Neutrophil (primary cell): Measurements from ENCODE around the gene SMIM24.

Experiments
- H3K27ac ChIP-seq: fragments of 200-600 bp; sonication (generic); 2 replicates; pipeline ENCODE4 v1.5.1; 2016; ENCODE audit warnings: mild to moderate bottlenecking, moderate library complexity
- H3K27me3 ChIP-seq: fragments of 200-600 bp; sonication (generic); 2 replicates; pipeline ENCODE4 v1.6.0; 2016; ENCODE audit warnings: mild to moderate bottlenecking
- H3K36me3 ChIP-seq: fragments of 200-600 bp; sonication (generic); 2 replicates; pipeline ENCODE4 v1.5.1; 2017
- H3K4me1 ChIP-seq, 2 experiments: fragments of 200-600 bp in 1 of 2; sonication (generic) in 1 of 2; 1 replicate in 1 of 2; 2 replicates in 1 of 2; pipeline versions ENCODE4 v1.5.1 to v1.6.1; 2013 to 2016; ENCODE audit warnings: low read depth in 1 of 2, low read length in 1 of 2, mild to moderate bottlenecking in 1 of 2, moderate library complexity in 1 of 2; ENCODE audit not compliant: control insufficient read depth in 1 of 2, insufficient read depth in 1 of 2
- H3K4me3 ChIP-seq, 2 experiments: fragments of 200-600 bp in 1 of 2; sonication (generic) in 1 of 2; 1 replicate in 1 of 2; 2 replicates in 1 of 2; pipeline ENCODE4 v1.5.1; 2013 to 2016; ENCODE audit warnings: low read depth in 1 of 2, low read length in 1 of 2, mild to moderate bottlenecking in 1 of 2, moderate library complexity in 1 of 2
- H3K9me3 ChIP-seq: fragments of 200-600 bp; sonication (generic); 2 replicates; pipeline ENCODE4 v1.5.1; 2016
- CTCF ChIP-seq: fragments of 200-600 bp; sonication (generic); IDR thresholded peaks from 2 replicates; pipeline ENCODE4 v1.5.1; 2016; ENCODE audit warnings: antibody characterized with exemption

The SMIM24 gene

GRCh38 chr19:3459965-3460582, 20.3 kb downstream of the SMIM24 start:
- TF ChIP-seq CTCF: no peak

GRCh38 chr19:3459089-3459881, 21.0 kb downstream of the SMIM24 start:
- no peaks in the 10 kb centered on the region for H3K4me1 ChIP-seq
- H3K9me3 ChIP-seq: no peaks in the 10 kb centered on the region
- peaks cover 87% of the 10 kb centered on the region for H3K36me3 ChIP-seq
- TF ChIP-seq CTCF: no peak
- H3K27ac ChIP-seq: no peak overlapping the region
- H3K4me3 ChIP-seq: no peak overlapping the region
- H3K27me3 ChIP-seq: no peaks in the 10 kb centered on the region

More at GRCh38 chr19:3459965-3460582, 20.3 kb downstream of the SMIM24 start:
- H3K4me3 ChIP-seq: no peak overlapping the region
- no peaks in the 10 kb centered on the region for H3K4me1 ChIP-seq
- H3K27me3 ChIP-seq: no peaks in the 10 kb centered on the region
- peaks cover 85% of the 10 kb centered on the region for H3K36me3 ChIP-seq
- H3K9me3 ChIP-seq: no peaks in the 10 kb centered on the region
- H3K27ac ChIP-seq: no peak overlapping the region

- Histone ChIP-seq H3K9me3 (no peaks in the 10 kb centered on the region), H3K27me3 (no peaks in the 10 kb centered on the region), H3K4me3 (no peak overlapping the region), H3K4me1 (no peaks in the 10 kb centered on the region), H3K36me3 (peaks cover 87% of the 10 kb centered on the region), H3K27ac (no peak overlapping the region)
- no peak for TF ChIP-seq CTCF
Observed at GRCh38 chr19:3458229-3459088, 21.9 kb downstream of the SMIM24 start.

- H3K4me3 ChIP-seq: no peak overlapping the region
- no peaks in the 10 kb centered on the region for H3K9me3 ChIP-seq
- no peak overlapping the region for H3K27ac ChIP-seq
- peaks cover 87% of the 10 kb centered on the region for H3K36me3 ChIP-seq
- TF ChIP-seq CTCF: no peak
- no peaks in the 10 kb centered on the region for H3K27me3 ChIP-seq
- H3K4me1 ChIP-seq: no peaks in the 10 kb centered on the region
Observed at GRCh38 chr19:3457528-3458228, 22.6 kb downstream of the SMIM24 start.

GRCh38 chr19:3456925-3457527, 23.3 kb downstream of the SMIM24 start:
- no peak overlapping the region for H3K27ac ChIP-seq
- H3K36me3 ChIP-seq: peaks cover 90% of the 10 kb centered on the region
- TF ChIP-seq CTCF: no peak
- H3K4me1 ChIP-seq: no peaks in the 10 kb centered on the region
- H3K4me3 ChIP-seq: no peak overlapping the region
- no peaks in the 10 kb centered on the region for H3K9me3 ChIP-seq
- H3K27me3 ChIP-seq: no peaks in the 10 kb centered on the region
